ENCODE results near the gene CDK5RAP2.
"Not testable (repeated sequence)": the region's sequence is repeated elsewhere in the genome, so short reads cannot be mapped to it uniquely, and the experiment has no call there.

Gene CDK5RAP2

GRCh38 chr9:120544441-120544840 is 35.5 kb downstream of the CDK5RAP2 start:
- no peak for DNase-seq (ENCODE audit: low read depth)

- DNase-seq (ENCODE audit: low read depth) = no peak
Measured at GRCh38 chr9:120542701-120543490, 37.1 kb downstream of the CDK5RAP2 start.

- DNase-seq (ENCODE audit: low read depth) = no peak
Measured at GRCh38 chr9:120541921-120542320, 38.0 kb downstream of the CDK5RAP2 start.

GRCh38 chr9:120539951-120540350 is 40.0 kb downstream of the CDK5RAP2 start:
- no peak for DNase-seq (ENCODE audit: low read depth)

- DNase-seq (ENCODE audit: low read depth) = no peak
Measured at GRCh38 chr9:120538339-120538738, 41.6 kb downstream of the CDK5RAP2 start.

GRCh38 chr9:120536949-120537640 is 42.9 kb downstream of the CDK5RAP2 start:
- no peak for DNase-seq (ENCODE audit: low read depth)

GRCh38 chr9:120536094-120536493 is 43.9 kb downstream of the CDK5RAP2 start:
- DNase-seq (ENCODE audit: low read depth) = no peak

- DNase-seq (ENCODE audit: low read depth) = no peak
Measured at GRCh38 chr9:120534266-120534665, 45.7 kb downstream of the CDK5RAP2 start.

GRCh38 chr9:120532891-120533290 is 47.1 kb downstream of the CDK5RAP2 start:
- DNase-seq (ENCODE audit: low read depth) = no peak

GRCh38 chr9:120532475-120532874 is 47.5 kb downstream of the CDK5RAP2 start:
- no peak for DNase-seq (ENCODE audit: low read depth)

GRCh38 chr9:120531683-120532300 is 48.2 kb downstream of the CDK5RAP2 start:
- DNase-seq (ENCODE audit: low read depth) = no peak

GRCh38 chr9:120530220-120530832 is 49.6 kb downstream of the CDK5RAP2 start:
- DNase-seq (ENCODE audit: low read depth) = not testable (repeated sequence)

- no peak for DNase-seq (ENCODE audit: low read depth)
Measured at GRCh38 chr9:120528829-120529228, 51.1 kb downstream of the CDK5RAP2 start.

GRCh38 chr9:120528327-120528726 is 51.6 kb downstream of the CDK5RAP2 start:
- DNase-seq (ENCODE audit: low read depth) = no peak

- no peak for DNase-seq (ENCODE audit: low read depth)
Measured at GRCh38 chr9:120526534-120526933, 53.4 kb downstream of the CDK5RAP2 start.

GRCh38 chr9:120524863-120525262 is 55.1 kb downstream of the CDK5RAP2 start:
- no peak for DNase-seq (ENCODE audit: low read depth)

- DNase-seq (ENCODE audit: low read depth) = no peak
Measured at GRCh38 chr9:120524038-120524437, 55.9 kb downstream of the CDK5RAP2 start.

GRCh38 chr9:120522558-120522957 is 57.4 kb downstream of the CDK5RAP2 start:
- no peak for DNase-seq (ENCODE audit: low read depth)

- no peak for DNase-seq (ENCODE audit: low read depth)
Measured at GRCh38 chr9:120522032-120522431, 57.9 kb downstream of the CDK5RAP2 start.

- no peak for DNase-seq (ENCODE audit: low read depth)
Measured at GRCh38 chr9:120521101-120521500, 58.9 kb downstream of the CDK5RAP2 start.

GRCh38 chr9:120515996-120516395 is 64.0 kb downstream of the CDK5RAP2 start:
- not testable (repeated sequence) for DNase-seq (ENCODE audit: low read depth)

GRCh38 chr9:120515481-120515880 is 64.5 kb downstream of the CDK5RAP2 start:
- not testable (repeated sequence) for DNase-seq (ENCODE audit: low read depth)

- DNase-seq (ENCODE audit: low read depth) = no peak
Measured at GRCh38 chr9:120514405-120514804, 65.6 kb downstream of the CDK5RAP2 start.

All from stimulated activated CD8-positive, alpha-beta memory T cell treated with anti-CD3 and anti-CD28 coated beads, Interleukin-12 subunit alpha, Interleukin-12 subunit beta, amount 100 ng/mL, for 4 hours (primary cell).